ENCODE measurements around the gene CFAP73.
"Not testable (repeated sequence)": the region's sequence is repeated elsewhere in the genome, so short reads cannot be mapped to it uniquely, and the experiment has no call there.

Gene CFAP73

GRCh38 chr12:113131556-113131955, 18.0 kb upstream of the CFAP73 start:
- no peak overlapping the region for H3K4me3 Mint-ChIP-seq
- H3K27ac Mint-ChIP-seq: no peak overlapping the region
- DNase-seq (ENCODE audit: low spot score): no peak
- H3K9me3 Mint-ChIP-seq: no peaks in the 10 kb centered on the region
- peaks cover 11% of the 10 kb centered on the region for H3K4me1 Mint-ChIP-seq (ENCODE audit: low read depth)
- H3K27me3 Mint-ChIP-seq (ENCODE audit: low read depth): no peaks in the 10 kb centered on the region
- H3K36me3 Mint-ChIP-seq (ENCODE audit: low read depth): no peaks in the 10 kb centered on the region

DNA sequence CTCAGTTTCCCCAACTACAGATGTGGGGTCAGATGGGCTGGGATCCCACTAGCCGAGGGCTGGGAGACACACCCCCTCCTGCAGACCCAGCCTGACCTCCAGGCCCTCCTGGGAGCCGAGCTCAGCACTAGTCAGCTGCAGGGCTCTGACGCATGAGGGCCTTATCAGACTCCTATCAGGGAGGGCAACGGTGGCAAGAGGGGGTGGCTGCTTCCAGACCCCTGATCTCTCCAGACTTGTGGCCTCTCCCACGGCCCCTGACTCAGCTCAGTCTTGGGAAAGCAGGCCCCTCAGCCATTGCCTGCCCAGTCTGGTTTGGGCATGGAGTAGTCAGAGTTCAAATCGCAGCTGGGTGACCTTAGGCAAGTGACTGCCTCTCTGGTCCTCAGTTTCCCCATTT, 16.5 kb upstream of the CFAP73 start:
- DNase-seq (ENCODE audit: low spot score): no peak
- H3K27me3 Mint-ChIP-seq (ENCODE audit: low read depth): no peaks in the 10 kb centered on the region
- no peaks in the 10 kb centered on the region for H3K36me3 Mint-ChIP-seq (ENCODE audit: low read depth)
- no peak overlapping the region for H3K4me3 Mint-ChIP-seq
- H3K9me3 Mint-ChIP-seq: no peaks in the 10 kb centered on the region
- no peak overlapping the region for H3K27ac Mint-ChIP-seq
- peaks cover 15% of the 10 kb centered on the region for H3K4me1 Mint-ChIP-seq (ENCODE audit: low read depth)

DNA sequence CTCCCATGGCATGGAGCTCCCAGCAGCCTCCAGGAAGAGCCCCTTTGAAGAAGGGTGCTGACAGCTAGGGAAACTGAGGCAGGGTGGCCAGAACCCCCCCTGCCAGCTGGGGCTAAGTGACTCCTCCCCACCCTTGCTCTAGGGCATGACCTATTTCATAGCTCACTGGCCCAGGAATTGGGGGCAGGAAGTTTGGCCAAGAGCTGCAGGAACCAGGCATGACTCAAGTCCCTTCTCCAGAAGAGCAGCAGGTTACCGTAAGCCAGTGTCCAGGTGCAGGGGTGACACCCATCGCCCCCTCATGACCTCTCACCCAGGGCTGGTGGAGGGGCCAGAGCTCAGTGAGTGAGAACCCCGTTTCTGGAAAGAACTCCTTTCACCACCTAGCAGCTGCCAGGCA, 15.9 kb upstream of the CFAP73 start:
- H3K27me3 Mint-ChIP-seq (ENCODE audit: low read depth): no peaks in the 10 kb centered on the region
- H3K36me3 Mint-ChIP-seq (ENCODE audit: low read depth): no peaks in the 10 kb centered on the region
- no peaks in the 10 kb centered on the region for H3K9me3 Mint-ChIP-seq
- H3K4me1 Mint-ChIP-seq (ENCODE audit: low read depth): peaks cover 15% of the 10 kb centered on the region
- DNase-seq (ENCODE audit: low spot score): no peak
- no peak overlapping the region for H3K27ac Mint-ChIP-seq
- no peak overlapping the region for H3K4me3 Mint-ChIP-seq

GRCh38 chr12:113134071-113134470, 15.5 kb upstream of the CFAP73 start:
- DNase-seq (ENCODE audit: low spot score): no peak
- no peaks in the 10 kb centered on the region for H3K27me3 Mint-ChIP-seq (ENCODE audit: low read depth)
- H3K4me1 Mint-ChIP-seq (ENCODE audit: low read depth): peaks cover 15% of the 10 kb centered on the region
- H3K9me3 Mint-ChIP-seq: no peaks in the 10 kb centered on the region
- no peak overlapping the region for H3K27ac Mint-ChIP-seq
- no peaks in the 10 kb centered on the region for H3K36me3 Mint-ChIP-seq (ENCODE audit: low read depth)
- H3K4me3 Mint-ChIP-seq: no peak overlapping the region

GRCh38 chr12:113134521-113134951, 15.0 kb upstream of the CFAP73 start:
- Mint-ChIP-seq H3K4me3 (peak overlapping the region; percentile 52), H3K9me3 (no peaks in the 10 kb centered on the region), H3K27me3 (ENCODE audit: low read depth) (no peaks in the 10 kb centered on the region), H3K36me3 (ENCODE audit: low read depth) (no peaks in the 10 kb centered on the region), H3K27ac (no peak overlapping the region), H3K4me1 (ENCODE audit: low read depth) (peaks cover 15% of the 10 kb centered on the region)
- no peak for DNase-seq (ENCODE audit: low spot score)

- Mint-ChIP-seq H3K36me3 (ENCODE audit: low read depth) (no peaks in the 10 kb centered on the region), H3K4me3 (peak within 1 kb of the TSS; percentile 84), H3K27me3 (ENCODE audit: low read depth) (no peaks in the 10 kb centered on the region), H3K9me3 (no peaks in the 10 kb centered on the region), H3K27ac (peak within 1 kb of the TSS; percentile 58), H3K4me1 (ENCODE audit: low read depth) (peaks cover 13% of the 10 kb centered on the region)
- peak; percentile 79 for DNase-seq (ENCODE audit: low spot score)
These were observed 14.1 kb upstream of the CFAP73 start, which contains the start of gene RASAL1 for GRCh38 chr12:113135178-113136127. TSS of gene RASAL1 (minus strand) at chr12:113135761. CDS start at chr12:113135462, 299 bp downstream.

DNA sequence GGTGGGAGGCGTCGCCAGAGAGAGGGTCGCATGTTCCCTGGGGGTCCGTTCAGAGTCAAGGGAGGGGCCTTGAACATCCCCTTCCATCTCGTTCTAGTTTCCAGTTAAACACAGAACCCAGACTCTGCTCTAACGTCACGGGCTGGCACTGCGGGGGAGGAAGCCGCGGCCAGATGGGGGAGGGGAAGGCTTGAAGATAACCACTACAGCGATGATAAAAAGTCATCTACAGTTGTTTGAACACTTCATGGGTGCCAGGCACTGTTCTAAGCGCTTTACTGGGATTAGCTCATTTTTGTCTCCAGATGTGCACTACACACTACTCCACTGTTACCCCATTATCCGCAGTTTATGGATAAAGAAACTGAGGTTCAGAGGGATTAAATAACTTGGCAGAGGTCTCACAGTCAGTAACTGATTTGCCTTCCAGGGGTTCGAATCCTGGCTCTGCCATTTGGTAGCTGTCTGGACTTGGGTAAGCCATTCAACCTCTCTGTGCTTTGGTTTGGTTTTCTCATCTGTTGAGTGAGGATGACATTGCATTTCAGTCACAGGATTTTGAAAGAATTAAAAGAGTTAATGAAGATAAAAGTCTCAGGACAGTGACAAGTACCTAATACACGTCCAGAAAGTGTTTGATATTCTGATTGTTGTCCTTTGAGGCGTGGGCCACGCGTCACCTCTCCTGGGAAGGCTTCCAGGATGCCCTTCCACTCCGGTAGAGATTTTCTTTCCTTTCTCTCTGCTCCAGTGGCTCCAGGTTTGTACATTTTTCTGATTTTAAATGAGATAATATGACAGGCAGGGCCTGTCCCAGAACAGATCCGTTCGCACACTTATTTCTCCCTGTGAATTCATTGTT, 13.2 kb upstream of the CFAP73 start:
- Mint-ChIP-seq H3K36me3 (ENCODE audit: low read depth) (no peaks in the 10 kb centered on the region), H3K4me1 (ENCODE audit: low read depth) (peaks cover 13% of the 10 kb centered on the region), H3K9me3 (no peaks in the 10 kb centered on the region), H3K27ac (peak overlapping the region; percentile 58), H3K27me3 (ENCODE audit: low read depth) (no peaks in the 10 kb centered on the region), H3K4me3 (peak overlapping the region; percentile 84)
- DNase-seq (ENCODE audit: low spot score): peak; percentile 68

GRCh38 chr12:113136990-113137511, 12.5 kb upstream of the CFAP73 start:
- H3K27me3 Mint-ChIP-seq (ENCODE audit: low read depth): no peaks in the 10 kb centered on the region
- H3K36me3 Mint-ChIP-seq (ENCODE audit: low read depth): no peaks in the 10 kb centered on the region
- no peak overlapping the region for H3K27ac Mint-ChIP-seq
- peaks cover 13% of the 10 kb centered on the region for H3K4me1 Mint-ChIP-seq (ENCODE audit: low read depth)
- DNase-seq (ENCODE audit: low spot score): no peak
- no peaks in the 10 kb centered on the region for H3K9me3 Mint-ChIP-seq
- H3K4me3 Mint-ChIP-seq: peak overlapping the region; percentile 18

GRCh38 chr12:113137861-113138783, 11.4 kb upstream of the CFAP73 start:
- Mint-ChIP-seq H3K9me3 (no peaks in the 10 kb centered on the region), H3K27ac (no peak overlapping the region), H3K4me3 (no peak overlapping the region), H3K4me1 (ENCODE audit: low read depth) (peaks cover 13% of the 10 kb centered on the region), H3K27me3 (ENCODE audit: low read depth) (no peaks in the 10 kb centered on the region), H3K36me3 (ENCODE audit: low read depth) (no peaks in the 10 kb centered on the region)
- DNase-seq (ENCODE audit: low spot score): no peak

GRCh38 chr12:113138826-113139225, 10.7 kb upstream of the CFAP73 start:
- Mint-ChIP-seq H3K9me3 (no peaks in the 10 kb centered on the region), H3K27ac (no peak overlapping the region), H3K27me3 (ENCODE audit: low read depth) (no peaks in the 10 kb centered on the region), H3K4me1 (ENCODE audit: low read depth) (peaks cover 13% of the 10 kb centered on the region), H3K4me3 (no peak overlapping the region), H3K36me3 (ENCODE audit: low read depth) (no peaks in the 10 kb centered on the region)
- DNase-seq (ENCODE audit: low spot score): no peak

DNA sequence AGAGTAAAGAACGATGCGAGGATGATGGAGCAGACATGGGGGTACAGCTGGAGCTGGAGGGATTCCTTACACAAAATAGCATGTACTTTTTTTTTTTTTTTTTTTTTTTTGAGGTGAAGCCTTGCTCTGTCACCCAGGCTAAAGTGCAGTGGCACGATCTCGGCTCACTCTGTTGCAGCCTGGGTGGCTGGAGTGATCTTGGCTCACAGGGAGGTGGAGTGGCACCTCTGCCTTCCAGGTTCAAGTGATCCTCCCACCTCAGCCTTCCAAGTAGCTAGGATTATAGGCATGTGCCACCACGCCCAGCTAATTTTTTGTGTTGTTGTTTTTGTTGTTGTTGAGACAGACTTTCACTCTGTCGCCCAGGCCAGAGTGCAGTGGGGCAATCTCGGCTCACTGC, 8.8 kb upstream of the CFAP73 start:
- Mint-ChIP-seq H3K9me3 (no peaks in the 10 kb centered on the region), H3K36me3 (ENCODE audit: low read depth) (no peaks in the 10 kb centered on the region), H3K4me1 (ENCODE audit: low read depth) (peaks cover 13% of the 10 kb centered on the region), H3K27me3 (ENCODE audit: low read depth) (no peaks in the 10 kb centered on the region), H3K27ac (no peak overlapping the region), H3K4me3 (no peak overlapping the region)
- DNase-seq (ENCODE audit: low spot score): no peak

- not testable (repeated sequence) for H3K27ac Mint-ChIP-seq; H3K36me3 Mint-ChIP-seq (ENCODE audit: low read depth); H3K4me3 Mint-ChIP-seq; DNase-seq (ENCODE audit: low spot score); H3K27me3 Mint-ChIP-seq (ENCODE audit: low read depth); H3K9me3 Mint-ChIP-seq; H3K4me1 Mint-ChIP-seq (ENCODE audit: low read depth)
These were observed 7.8 kb upstream of the CFAP73 start for GRCh38 chr12:113141716-113142115.

Data from T-helper 2 cell treated with Interferon-gamma antibody and Interleukin-4, amounts not matched to agents 5 μg/mL and 100 μg/mL, for 36 hours (primary cell).